Uterus (tissue), 2 donors: Measurements from ENCODE around the gene NXN.

Experiments
- POLR2A ChIP-seq, 2 donors: fragments of 450-650 bp; IDR thresholded peaks; one replicate each; pipeline ENCODE4 v1.6.1; 2016; ENCODE audit warnings: antibody characterized with exemption in 2 of 2, mild to moderate bottlenecking in 1 of 2, moderate library complexity in 1 of 2
- TF ChIP-seq, protein P1 (sequence below), 4 experiments: fragments of 200-600 bp in 2 of 4; fragments of 450-650 bp in 2 of 4; sonication (generic) in 2 of 4; IDR thresholded peaks; one replicate each; pipeline ENCODE4 v1.5.1; 2016 to 2019; ENCODE audit warnings: antibody characterized with exemption in 4 of 4, mild to moderate bottlenecking in 2 of 4, moderate library complexity in 1 of 4

DNA sequence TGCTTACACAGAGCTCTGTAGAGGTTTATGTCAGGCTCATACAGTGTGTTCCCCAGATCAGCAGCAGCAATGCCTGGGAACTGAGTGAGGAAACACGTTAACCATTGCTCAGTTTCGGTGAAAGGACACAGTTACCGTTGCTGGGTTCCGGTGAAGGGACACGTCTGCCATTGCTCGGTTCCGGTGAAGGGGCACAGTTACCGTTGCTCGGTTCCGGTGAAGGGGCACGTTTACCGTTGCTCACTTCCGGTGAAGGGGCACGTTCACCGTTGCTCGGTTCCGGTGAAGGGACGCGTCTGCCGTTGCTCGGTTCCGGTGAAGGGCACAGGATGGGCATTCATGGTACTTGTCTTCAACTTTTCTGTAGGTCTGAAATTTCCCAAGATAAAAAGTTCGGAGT lies 115.7 kb downstream of the NXN start:
- TF ChIP-seq, protein P1, sequence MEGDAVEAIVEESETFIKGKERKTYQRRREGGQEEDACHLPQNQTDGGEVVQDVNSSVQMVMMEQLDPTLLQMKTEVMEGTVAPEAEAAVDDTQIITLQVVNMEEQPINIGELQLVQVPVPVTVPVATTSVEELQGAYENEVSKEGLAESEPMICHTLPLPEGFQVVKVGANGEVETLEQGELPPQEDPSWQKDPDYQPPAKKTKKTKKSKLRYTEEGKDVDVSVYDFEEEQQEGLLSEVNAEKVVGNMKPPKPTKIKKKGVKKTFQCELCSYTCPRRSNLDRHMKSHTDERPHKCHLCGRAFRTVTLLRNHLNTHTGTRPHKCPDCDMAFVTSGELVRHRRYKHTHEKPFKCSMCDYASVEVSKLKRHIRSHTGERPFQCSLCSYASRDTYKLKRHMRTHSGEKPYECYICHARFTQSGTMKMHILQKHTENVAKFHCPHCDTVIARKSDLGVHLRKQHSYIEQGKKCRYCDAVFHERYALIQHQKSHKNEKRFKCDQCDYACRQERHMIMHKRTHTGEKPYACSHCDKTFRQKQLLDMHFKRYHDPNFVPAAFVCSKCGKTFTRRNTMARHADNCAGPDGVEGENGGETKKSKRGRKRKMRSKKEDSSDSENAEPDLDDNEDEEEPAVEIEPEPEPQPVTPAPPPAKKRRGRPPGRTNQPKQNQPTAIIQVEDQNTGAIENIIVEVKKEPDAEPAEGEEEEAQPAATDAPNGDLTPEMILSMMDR (IDR thresholded peaks at IDR 0.05), result no peak
- TF ChIP-seq POLR2A (IDR thresholded peaks at IDR 0.05), result no peak
